Measurements from ENCODE around the gene RASSF1.

The RASSF1 gene

GRCh38 chr3:50298836-50299637, 41.6 kb downstream of the RASSF1 start, which contains the start of the genes HYAL3 and NAA80:
HYAL3 (minus strand) TSS chr3:50299405; CDS start chr3:50295602, 3,803 bp downstream.
NAA80 (minus strand) TSS chr3:50299405; CDS start chr3:50297463, 1,942 bp downstream.
- Histone ChIP-seq H4K20me1 (ENCODE audit: insufficient read depth) (no peaks in the 10 kb centered on the region), H3K4me3 (IDR thresholded peaks at IDR 0.05; ENCODE audit: insufficient read depth, low read depth, low read length) (peak within 1 kb of the TSS; percentile 64), H2AFZ (ENCODE audit: low read depth) (peak within 1 kb of the TSS; percentile 59; the same call in 1 of the 2 replicates), H3K27me3 (ENCODE audit: insufficient read depth, low read depth) (no peaks in the 10 kb centered on the region), H3K27ac (peak within 1 kb of the TSS; percentile 34), H3K4me2 (peak within 1 kb of the TSS; percentile 58), H3K36me3 (ENCODE audit: insufficient read depth) (no peaks in the 10 kb centered on the region), H3K9ac (peak within 1 kb of the TSS; percentile 51; the same call in 1 of the 2 replicates), H3K4me1 (ENCODE audit: low read depth, poor library complexity, severe bottlenecking) (peaks cover 15% of the 10 kb centered on the region), H3K79me2 (ENCODE audit: insufficient read depth, low read depth) (no peaks in the 10 kb centered on the region)
- TF ChIP-seq CTCF (conservative IDR thresholded peaks at IDR 0.05; ENCODE audit: low read depth, low read length): peak; percentile 34

GRCh38 chr3:50297896-50298725, 42.5 kb downstream of the RASSF1 start:
- Histone ChIP-seq H3K9ac (no peak overlapping the region), H3K36me3 (ENCODE audit: insufficient read depth) (no peaks in the 10 kb centered on the region), H3K27ac (no peak overlapping the region), H3K79me2 (ENCODE audit: insufficient read depth, low read depth) (no peaks in the 10 kb centered on the region), H4K20me1 (ENCODE audit: insufficient read depth) (no peaks in the 10 kb centered on the region), H3K4me1 (ENCODE audit: low read depth, poor library complexity, severe bottlenecking) (peaks cover 17% of the 10 kb centered on the region), H3K27me3 (ENCODE audit: insufficient read depth, low read depth) (no peaks in the 10 kb centered on the region), H2AFZ (ENCODE audit: low read depth) (no peak overlapping the region), H3K4me3 (IDR thresholded peaks at IDR 0.05; ENCODE audit: insufficient read depth, low read depth, low read length) (peak overlapping the region; percentile 64), H3K4me2 (peak overlapping the region; percentile 51; the same call in 1 of the 2 replicates)
- TF ChIP-seq CTCF (conservative IDR thresholded peaks at IDR 0.05; ENCODE audit: low read depth, low read length): no peak

- no peak overlapping the region for H3K27ac ChIP-seq
- H3K9ac ChIP-seq: no peak overlapping the region
- H3K79me2 ChIP-seq (ENCODE audit: insufficient read depth, low read depth): no peaks in the 10 kb centered on the region
- no peak overlapping the region for H3K4me2 ChIP-seq
- H2AFZ ChIP-seq (ENCODE audit: low read depth): no peak overlapping the region
- peaks cover 22% of the 10 kb centered on the region for H3K4me1 ChIP-seq (ENCODE audit: low read depth, poor library complexity, severe bottlenecking)
- H4K20me1 ChIP-seq (ENCODE audit: insufficient read depth): no peaks in the 10 kb centered on the region
- no peaks in the 10 kb centered on the region for H3K36me3 ChIP-seq (ENCODE audit: insufficient read depth)
- H3K4me3 ChIP-seq (IDR thresholded peaks at IDR 0.05; ENCODE audit: insufficient read depth, low read depth, low read length): no peak overlapping the region
- TF ChIP-seq CTCF (conservative IDR thresholded peaks at IDR 0.05; ENCODE audit: low read depth, low read length): no peak
- H3K27me3 ChIP-seq (ENCODE audit: insufficient read depth, low read depth): no peaks in the 10 kb centered on the region
Observed at GRCh38 chr3:50297384-50297775, 43.3 kb downstream of the RASSF1 start.

DNA sequence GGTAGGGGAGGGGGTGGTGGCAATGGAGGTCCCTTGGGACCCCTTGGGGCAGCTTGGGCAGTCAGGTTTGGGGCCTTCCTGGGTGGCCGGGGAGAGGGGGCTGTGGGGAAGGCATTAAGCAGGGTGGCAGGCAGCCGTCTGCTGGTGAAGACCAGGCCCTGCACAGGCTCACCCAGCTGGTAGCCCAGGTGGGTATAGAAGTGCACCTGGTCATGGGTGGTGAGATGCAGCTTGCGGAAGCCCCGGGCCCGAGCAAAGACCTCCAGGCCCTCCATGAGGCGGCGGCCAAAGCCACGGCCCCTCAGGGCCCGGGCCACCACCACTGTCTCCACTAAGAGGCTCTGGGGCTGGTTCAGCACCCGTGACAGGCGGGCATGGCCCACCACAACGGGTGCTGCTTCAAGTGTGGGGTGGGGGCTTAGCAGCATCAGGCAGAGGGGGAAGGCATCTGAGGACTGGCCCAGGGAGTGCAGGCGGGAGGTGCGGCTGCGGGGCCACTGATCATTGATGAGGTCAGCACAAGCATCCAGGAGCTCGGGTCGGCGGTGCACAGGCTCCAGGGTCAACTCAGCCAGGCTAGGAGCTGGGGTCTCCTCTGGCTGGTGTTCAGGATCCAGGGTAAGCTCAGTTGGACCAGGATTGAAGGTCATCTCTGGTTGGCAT, 43.8 kb downstream of the RASSF1 start:
- peaks cover 1% of the 10 kb centered on the region for H3K79me2 ChIP-seq (ENCODE audit: insufficient read depth, low read depth)
- H2AFZ ChIP-seq (ENCODE audit: low read depth): no peak overlapping the region
- no peak overlapping the region for H3K9ac ChIP-seq
- no peak overlapping the region for H3K27ac ChIP-seq
- peaks cover 22% of the 10 kb centered on the region for H3K4me1 ChIP-seq (ENCODE audit: low read depth, poor library complexity, severe bottlenecking)
- no peak for TF ChIP-seq CTCF (conservative IDR thresholded peaks at IDR 0.05; ENCODE audit: low read depth, low read length)
- no peak overlapping the region for H3K4me2 ChIP-seq
- H4K20me1 ChIP-seq (ENCODE audit: insufficient read depth): no peaks in the 10 kb centered on the region
- H3K36me3 ChIP-seq (ENCODE audit: insufficient read depth): no peaks in the 10 kb centered on the region
- H3K27me3 ChIP-seq (ENCODE audit: insufficient read depth, low read depth): no peaks in the 10 kb centered on the region
- no peak overlapping the region for H3K4me3 ChIP-seq (IDR thresholded peaks at IDR 0.05; ENCODE audit: insufficient read depth, low read depth, low read length)
